ENCODE data around the gene TDRKH. TPM values are rescaled to one million over a fixed set of nuclear protein-coding genes. Genes with fewer than 3 reads are reported as not detected.

The TDRKH gene
- polyA plus RNA-seq, 1 experiment = 1.1 TPM

DNA sequence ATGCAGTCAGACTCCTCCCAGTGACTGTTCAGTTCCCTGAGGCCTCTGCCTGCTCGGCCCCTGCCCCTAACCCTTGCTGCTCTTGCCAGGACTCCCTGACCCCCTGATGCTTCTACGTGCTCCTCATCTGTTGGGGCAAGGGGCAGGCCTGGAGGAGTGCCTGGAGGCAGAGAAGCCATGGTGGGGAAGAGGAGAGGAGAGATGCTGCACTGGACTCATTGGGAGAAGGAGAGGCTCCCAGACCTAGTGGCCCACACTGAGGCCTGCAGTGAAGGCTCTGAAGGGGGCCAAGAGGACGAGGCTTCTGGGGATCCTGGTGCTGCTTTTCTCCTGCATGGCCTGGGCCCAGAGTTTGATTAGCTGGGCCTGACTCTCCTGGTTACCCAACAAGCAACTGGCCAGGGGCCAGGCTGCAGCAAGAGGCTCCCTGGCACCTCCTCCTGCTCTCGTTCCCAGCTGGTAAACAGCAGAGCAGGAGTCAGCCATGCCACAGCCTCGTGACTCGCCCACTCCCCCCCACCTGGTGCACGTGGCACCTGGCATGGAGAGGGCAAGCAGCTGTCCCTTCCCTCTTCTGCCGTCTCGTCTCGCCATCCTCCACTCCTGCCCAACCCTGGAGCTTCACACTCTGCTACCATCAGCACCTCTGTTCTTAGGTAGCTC, 42.1 kb upstream of the TDRKH start:
- Histone ChIP-seq H3K27me3 (ENCODE audit: control insufficient read depth, insufficient read depth, low read length) (peaks cover 10% of the 10 kb centered on the region), H3K4me3 (ENCODE audit: low read depth, low read length) (no peak overlapping the region), H3K36me3 (ENCODE audit: control insufficient read depth, insufficient read depth, low read length) (no peaks in the 10 kb centered on the region)
- ChIA-PET POLR2A (no interaction called here), CTCF (interaction anchor here (1.1 kb wide), 1 partner anchor 11 kb away, joined by 3 read pairs; no protein-coding TSS in a partner anchor)
- no peak for DNase-seq (ENCODE audit: low read depth)
- TF ChIP-seq, protein P1, sequence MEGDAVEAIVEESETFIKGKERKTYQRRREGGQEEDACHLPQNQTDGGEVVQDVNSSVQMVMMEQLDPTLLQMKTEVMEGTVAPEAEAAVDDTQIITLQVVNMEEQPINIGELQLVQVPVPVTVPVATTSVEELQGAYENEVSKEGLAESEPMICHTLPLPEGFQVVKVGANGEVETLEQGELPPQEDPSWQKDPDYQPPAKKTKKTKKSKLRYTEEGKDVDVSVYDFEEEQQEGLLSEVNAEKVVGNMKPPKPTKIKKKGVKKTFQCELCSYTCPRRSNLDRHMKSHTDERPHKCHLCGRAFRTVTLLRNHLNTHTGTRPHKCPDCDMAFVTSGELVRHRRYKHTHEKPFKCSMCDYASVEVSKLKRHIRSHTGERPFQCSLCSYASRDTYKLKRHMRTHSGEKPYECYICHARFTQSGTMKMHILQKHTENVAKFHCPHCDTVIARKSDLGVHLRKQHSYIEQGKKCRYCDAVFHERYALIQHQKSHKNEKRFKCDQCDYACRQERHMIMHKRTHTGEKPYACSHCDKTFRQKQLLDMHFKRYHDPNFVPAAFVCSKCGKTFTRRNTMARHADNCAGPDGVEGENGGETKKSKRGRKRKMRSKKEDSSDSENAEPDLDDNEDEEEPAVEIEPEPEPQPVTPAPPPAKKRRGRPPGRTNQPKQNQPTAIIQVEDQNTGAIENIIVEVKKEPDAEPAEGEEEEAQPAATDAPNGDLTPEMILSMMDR (IDR thresholded peaks at IDR 0.05; ENCODE audit: insufficient read depth, low read depth, low read length) = no peak

DNA sequence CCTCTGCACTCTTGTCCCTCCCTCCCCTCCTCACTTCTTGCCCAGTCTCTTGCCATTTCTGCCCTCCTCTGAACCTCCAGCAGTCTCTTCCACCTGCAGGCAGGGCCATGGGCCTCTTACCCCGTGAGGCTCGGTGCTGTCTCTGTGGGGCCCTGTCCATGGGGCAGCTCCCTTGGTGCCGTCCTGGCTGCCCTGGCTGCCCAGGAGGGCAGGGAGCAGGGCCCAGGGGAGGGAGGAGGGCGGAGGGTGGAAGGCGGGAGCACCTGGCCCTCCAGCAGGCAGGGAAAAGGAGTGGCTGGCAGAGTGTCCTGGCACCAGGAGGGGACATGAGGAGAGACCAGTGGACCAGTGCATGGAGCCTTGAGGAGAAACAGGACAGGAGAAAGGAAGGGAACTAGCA, 41.3 kb upstream of the TDRKH start, which contains the start of gene RORC:
Gene RORC, minus strand, starts transcription at position 198 of the 400 bp plus-strand sequence. Its CDS starts 38 bp downstream, at position 160.
- DNase-seq (ENCODE audit: low read depth) = no peak
- ChIA-PET POLR2A (no interaction called here), CTCF (interaction anchor here (1.1 kb wide), 1 partner anchor 12 kb away, joined by 3 read pairs; no protein-coding TSS in a partner anchor)
- Histone ChIP-seq H3K36me3 (ENCODE audit: control insufficient read depth, insufficient read depth, low read length) (no peaks in the 10 kb centered on the region), H3K4me3 (ENCODE audit: low read depth, low read length) (no peak within 1 kb of the TSS), H3K27me3 (ENCODE audit: control insufficient read depth, insufficient read depth, low read length) (peaks cover 6% of the 10 kb centered on the region)
- TF ChIP-seq, protein P1 (IDR thresholded peaks at IDR 0.05; ENCODE audit: insufficient read depth, low read depth, low read length) = no peak

DNA sequence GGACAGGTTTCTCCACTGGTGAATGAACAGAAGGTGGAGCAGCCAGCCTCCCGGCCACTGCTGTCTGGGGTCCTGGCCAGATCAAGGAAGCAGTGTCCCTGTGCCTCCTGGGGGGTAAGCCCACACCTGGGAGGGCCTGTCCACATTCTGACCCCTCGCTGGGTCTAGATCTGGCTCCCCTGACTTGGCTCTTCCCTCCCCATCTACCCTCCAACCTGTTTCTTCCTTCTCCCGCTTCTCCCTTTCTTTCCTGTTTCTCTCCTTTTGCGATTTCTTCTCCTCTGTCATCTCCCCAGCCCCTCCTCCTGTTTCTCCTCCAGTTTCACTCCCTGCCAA, 40.9 kb upstream of the TDRKH start:
- no peak overlapping the region for H3K4me3 ChIP-seq (ENCODE audit: low read depth, low read length)
- peaks cover 8% of the 10 kb centered on the region for H3K27me3 ChIP-seq (ENCODE audit: control insufficient read depth, insufficient read depth, low read length)
- ChIA-PET POLR2A (no interaction called here), CTCF (interaction anchor here (1.1 kb wide), 1 partner anchor 13 kb away, joined by 3 read pairs; no protein-coding TSS in a partner anchor)
- H3K36me3 ChIP-seq (ENCODE audit: control insufficient read depth, insufficient read depth, low read length) = no peaks in the 10 kb centered on the region
- no peak for DNase-seq (ENCODE audit: low read depth)
- TF ChIP-seq, protein P1 (IDR thresholded peaks at IDR 0.05; ENCODE audit: insufficient read depth, low read depth, low read length) = no peak

DNA sequence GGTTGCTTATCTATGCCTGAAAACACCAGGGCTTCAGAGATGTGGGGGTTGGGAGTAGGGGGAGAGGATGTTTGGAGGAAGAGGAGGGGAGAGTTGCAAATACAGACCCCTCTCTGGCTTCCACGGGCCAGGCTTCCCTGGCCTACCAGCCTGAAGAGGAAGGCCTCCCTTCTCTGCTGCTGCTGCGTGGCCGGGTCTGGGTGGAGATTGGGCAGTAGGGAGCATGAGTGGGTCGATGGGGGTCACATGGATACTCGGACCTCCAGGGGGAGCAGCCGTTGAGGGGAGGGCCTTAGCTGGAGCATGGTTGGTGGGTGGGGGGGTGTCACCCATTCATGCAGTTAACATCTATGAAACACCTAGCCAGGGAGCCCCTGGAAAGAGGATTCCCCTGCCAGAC, 39.8 kb upstream of the TDRKH start:
- no peaks in the 10 kb centered on the region for H3K36me3 ChIP-seq (ENCODE audit: control insufficient read depth, insufficient read depth, low read length)
- POLR2A ChIA-PET = no interaction called here
- TF ChIP-seq, protein P1 (IDR thresholded peaks at IDR 0.05; ENCODE audit: insufficient read depth, low read depth, low read length) = no peak
- CTCF ChIA-PET = interaction anchor here (1.0 kb wide), 1 partner anchor 18 kb away, joined by 3 read pairs; no protein-coding TSS in a partner anchor
- peaks cover 15% of the 10 kb centered on the region for H3K27me3 ChIP-seq (ENCODE audit: control insufficient read depth, insufficient read depth, low read length)
- H3K4me3 ChIP-seq (ENCODE audit: low read depth, low read length) = no peak overlapping the region
- DNase-seq (ENCODE audit: low read depth) = no peak

DNA sequence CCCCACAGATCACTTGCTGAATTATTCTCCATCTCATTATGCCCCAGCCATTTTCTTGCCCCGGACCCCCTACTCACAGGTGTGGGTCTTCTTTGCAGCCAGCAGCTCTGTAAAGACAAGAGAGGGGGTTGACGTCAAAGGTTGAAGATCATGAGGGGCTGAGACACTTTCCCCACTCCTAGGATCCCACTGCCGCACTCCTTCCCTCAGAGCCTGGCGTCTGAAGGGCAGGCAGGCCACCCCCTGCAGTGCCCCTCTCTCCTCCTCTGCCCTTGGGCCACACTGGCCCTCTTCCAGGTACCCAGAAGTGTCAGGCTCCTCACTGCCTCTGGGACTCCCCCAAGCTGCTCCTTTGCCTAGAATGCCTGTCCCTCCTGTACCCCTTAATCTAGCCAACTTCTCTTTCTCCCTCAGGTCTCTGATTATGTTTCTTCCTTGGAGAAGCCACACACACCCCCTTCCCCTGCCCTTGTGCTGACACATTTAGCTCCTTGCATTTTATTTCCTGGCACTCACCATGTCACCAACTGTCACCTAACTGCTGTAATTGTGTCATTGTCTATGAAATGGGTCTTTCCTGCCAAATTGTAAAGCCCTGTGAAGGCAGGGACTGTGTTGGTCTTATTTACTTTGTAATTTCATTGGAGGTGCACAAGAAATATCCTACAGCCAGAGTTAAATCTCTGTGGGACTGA, 39.2 kb upstream of the TDRKH start:
- no peak for DNase-seq (ENCODE audit: low read depth)
- peaks cover 17% of the 10 kb centered on the region for H3K27me3 ChIP-seq (ENCODE audit: control insufficient read depth, insufficient read depth, low read length)
- H3K4me3 ChIP-seq (ENCODE audit: low read depth, low read length) = no peak overlapping the region
- ChIA-PET CTCF (interaction anchor here (1.0 kb wide), 1 partner anchor 17 kb away, joined by 3 read pairs; no protein-coding TSS in a partner anchor), POLR2A (no interaction called here)
- no peaks in the 10 kb centered on the region for H3K36me3 ChIP-seq (ENCODE audit: control insufficient read depth, insufficient read depth, low read length)
- TF ChIP-seq, protein P1 (IDR thresholded peaks at IDR 0.05; ENCODE audit: insufficient read depth, low read depth, low read length) = no peak

Measured in BJ (cell line).